Mesenchymal stem cell (in vitro differentiated cells and primary cell): ENCODE data around the gene GCDH.

ENCODE experiments used
- DNase-seq: peaks from one replicate; pipeline ENCODE4 v3.0.0-alpha.2; 2013
- H2AFZ ChIP-seq: one replicate; pipeline ENCODE4 v1.6.1; 2013; ENCODE audit warnings: low read depth, mild to moderate bottlenecking, control low read depth, inconsistent platforms, low read length, moderate library complexity
- H2AK5ac ChIP-seq: 2 replicates; pipeline ENCODE4 v1.6.1; 2013; ENCODE audit warnings: low read length, moderate library complexity, mild to moderate bottlenecking, inconsistent platforms; ENCODE audit not compliant: severe bottlenecking
- H2BK120ac ChIP-seq: one replicate; pipeline ENCODE4 v1.6.1; 2013; ENCODE audit warnings: low read depth, mild to moderate bottlenecking, inconsistent platforms, low read length, moderate library complexity
- H2BK12ac ChIP-seq, 2 experiments: one replicate each; pipeline ENCODE4 v1.6.1; 2013; ENCODE audit warnings: inconsistent platforms in 2 of 2, low read length in 2 of 2, mild to moderate bottlenecking in 2 of 2, moderate library complexity in 2 of 2, control low read depth in 1 of 2
- H2BK15ac ChIP-seq: one replicate; pipeline ENCODE4 v1.6.1; 2013; ENCODE audit warnings: mild to moderate bottlenecking, low read depth, inconsistent platforms; ENCODE audit not compliant: poor library complexity, severe bottlenecking
- H2BK5ac ChIP-seq: 2 replicates; pipeline ENCODE4 v1.6.1; 2013; ENCODE audit warnings: low read depth, mild to moderate bottlenecking, low read length, control low read depth, inconsistent platforms; ENCODE audit not compliant: poor library complexity, severe bottlenecking
- H3K14ac ChIP-seq, 2 experiments: one replicate each; pipeline ENCODE4 v1.6.1; 2013; ENCODE audit warnings: inconsistent platforms in 2 of 2, low read length in 2 of 2, control low read depth in 1 of 2, mild to moderate bottlenecking in 1 of 2, moderate library complexity in 1 of 2
- H3K18ac ChIP-seq, 2 experiments: one replicate each; pipeline ENCODE4 v1.6.1; 2013; ENCODE audit warnings: inconsistent platforms in 2 of 2, low read length in 2 of 2, control low read depth in 1 of 2, low read depth in 1 of 2, mild to moderate bottlenecking in 1 of 2
- H3K23ac ChIP-seq, 2 experiments: one replicate each; pipeline ENCODE4 v1.6.1; 2013; ENCODE audit warnings: inconsistent platforms in 2 of 2, low read length in 2 of 2, mild to moderate bottlenecking in 2 of 2, moderate library complexity in 2 of 2, control low read depth in 1 of 2
- H3K27ac ChIP-seq: 2 replicates; pipeline ENCODE4 v1.5.1; 2013; ENCODE audit warnings: mild to moderate bottlenecking, moderate library complexity, low read length, control low read depth, inconsistent platforms; ENCODE audit not compliant: poor library complexity, severe bottlenecking
- H3K27me3 ChIP-seq, 2 experiments: 2 replicates each; pipeline versions ENCODE4 v1.6.1 to v1.7.0; 2013; ENCODE audit warnings: low read length in 2 of 2, mild to moderate bottlenecking in 2 of 2, moderate library complexity in 2 of 2, control low read depth in 1 of 2, inconsistent platforms in 1 of 2; ENCODE audit not compliant: control insufficient read depth in 1 of 2, insufficient read depth in 1 of 2
- H3K36me3 ChIP-seq, 2 experiments: 2 replicates each; pipeline versions ENCODE4 v1.6.1 to v1.7.0; 2013; ENCODE audit warnings: low read length in 2 of 2, control low read depth in 1 of 2, inconsistent platforms in 1 of 2, low read depth in 1 of 2, mild to moderate bottlenecking in 1 of 2; ENCODE audit not compliant: insufficient read depth in 2 of 2, control insufficient read depth in 1 of 2
- H3K4ac ChIP-seq, 2 experiments: one replicate each; pipeline ENCODE4 v1.6.1; 2013; ENCODE audit warnings: inconsistent platforms in 2 of 2, low read length in 2 of 2, mild to moderate bottlenecking in 2 of 2, moderate library complexity in 2 of 2, control low read depth in 1 of 2, low read depth in 1 of 2
- H3K4me1 ChIP-seq: 2 replicates; pipeline ENCODE4 v1.6.1; 2013; ENCODE audit warnings: low read depth, low read length, control low read depth; ENCODE audit not compliant: control insufficient read depth, insufficient read depth
- H3K4me2 ChIP-seq: 2 replicates; pipeline ENCODE4 v1.6.1; 2013; ENCODE audit warnings: low read length, mild to moderate bottlenecking, inconsistent platforms; ENCODE audit not compliant: poor library complexity, severe bottlenecking
- H3K4me3 ChIP-seq, 2 experiments: 2 replicates each; pipeline versions ENCODE4 v1.5.1 to v1.7.0; 2013; ENCODE audit warnings: low read length in 2 of 2, mild to moderate bottlenecking in 2 of 2, control low read depth in 1 of 2, low read depth in 1 of 2; ENCODE audit not compliant: insufficient read depth in 1 of 2
- H3K79me1 ChIP-seq: replicated peaks from 2 replicates; pipeline ENCODE4 v1.6.1; 2013; ENCODE audit warnings: mild to moderate bottlenecking, control low read depth, low read length, inconsistent platforms; ENCODE audit not compliant: poor library complexity, severe bottlenecking
- H3K9ac ChIP-seq: 2 replicates; pipeline ENCODE4 v1.7.0; 2013; ENCODE audit warnings: mild to moderate bottlenecking, low read length, moderate library complexity
- H3K9me3 ChIP-seq: 2 replicates; pipeline ENCODE4 v1.7.0; 2013; ENCODE audit warnings: mild to moderate bottlenecking, low read length; ENCODE audit not compliant: control insufficient read depth
- H4K8ac ChIP-seq: one replicate; pipeline ENCODE4 v1.6.1; 2013; ENCODE audit warnings: inconsistent platforms, mild to moderate bottlenecking, low read length, moderate library complexity
- H4K91ac ChIP-seq: one replicate; pipeline ENCODE4 v1.6.1; 2013; ENCODE audit warnings: mild to moderate bottlenecking, low read length, inconsistent platforms
- whole genome bisulfite sequencing: methylation state at CpG from one replicate; pipeline ENCODE4 v1.1.7; 2013; ENCODE audit warnings: mixed read lengths; 5-methylcytosine and 5-hydroxymethylcytosine counted together

GCDH gene

DNA sequence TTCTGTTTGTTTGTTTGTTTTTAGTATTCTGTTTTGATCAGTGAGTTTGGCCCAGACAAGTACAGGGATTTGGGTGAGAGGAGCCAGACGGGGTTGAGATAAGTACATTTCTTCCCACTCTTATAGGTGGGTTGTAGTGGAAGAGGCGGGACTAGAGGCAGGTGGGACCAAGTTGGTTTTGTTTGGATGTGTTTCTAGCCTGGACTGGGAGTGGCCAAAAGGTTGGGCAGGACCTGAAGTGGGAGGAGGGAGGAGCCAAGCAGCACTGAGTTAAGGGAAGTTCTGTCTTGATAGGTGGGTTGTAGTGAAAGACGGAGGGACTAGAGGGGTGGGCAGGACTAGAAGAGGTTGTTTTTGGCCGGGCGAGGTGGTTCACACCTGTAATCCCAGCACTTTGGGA lies 18.7 kb upstream of the GCDH start:
- H3K9ac ChIP-seq = no peak overlapping the region
- no peak overlapping the region for H3K4ac ChIP-seq
- H3K27me3 ChIP-seq = peaks cover under 1 to 7% of the 10 kb centered on the region in 2 experiments
- H2BK120ac ChIP-seq = no peak overlapping the region
- no peak overlapping the region for H2BK5ac ChIP-seq
- H3K14ac ChIP-seq = no peak overlapping the region
- H3K9me3 ChIP-seq = no peaks in the 10 kb centered on the region
- no peak overlapping the region for H2AK5ac ChIP-seq
- peaks cover 6 to 18% of the 10 kb centered on the region in 2 experiments for H3K36me3 ChIP-seq
- WGBS = 81% methylated on average over 4 of the region's 5 CpGs
- no peak overlapping the region for H4K91ac ChIP-seq
- DNase-seq = no peak
- no peak overlapping the region for H3K23ac ChIP-seq
- no peak overlapping the region for H2BK12ac ChIP-seq
- H3K4me1 ChIP-seq = peaks cover 9% of the 10 kb centered on the region
- no peak overlapping the region for H3K4me3 ChIP-seq
- no peak overlapping the region for H4K8ac ChIP-seq
- no peak overlapping the region for H3K27ac ChIP-seq
- no peak overlapping the region for H2BK15ac ChIP-seq
- no peak overlapping the region for H3K18ac ChIP-seq
- no peak overlapping the region for H2AFZ ChIP-seq
- H3K4me2 ChIP-seq = no peak overlapping the region
- H3K79me1 ChIP-seq = no peaks in the 10 kb centered on the region

DNA sequence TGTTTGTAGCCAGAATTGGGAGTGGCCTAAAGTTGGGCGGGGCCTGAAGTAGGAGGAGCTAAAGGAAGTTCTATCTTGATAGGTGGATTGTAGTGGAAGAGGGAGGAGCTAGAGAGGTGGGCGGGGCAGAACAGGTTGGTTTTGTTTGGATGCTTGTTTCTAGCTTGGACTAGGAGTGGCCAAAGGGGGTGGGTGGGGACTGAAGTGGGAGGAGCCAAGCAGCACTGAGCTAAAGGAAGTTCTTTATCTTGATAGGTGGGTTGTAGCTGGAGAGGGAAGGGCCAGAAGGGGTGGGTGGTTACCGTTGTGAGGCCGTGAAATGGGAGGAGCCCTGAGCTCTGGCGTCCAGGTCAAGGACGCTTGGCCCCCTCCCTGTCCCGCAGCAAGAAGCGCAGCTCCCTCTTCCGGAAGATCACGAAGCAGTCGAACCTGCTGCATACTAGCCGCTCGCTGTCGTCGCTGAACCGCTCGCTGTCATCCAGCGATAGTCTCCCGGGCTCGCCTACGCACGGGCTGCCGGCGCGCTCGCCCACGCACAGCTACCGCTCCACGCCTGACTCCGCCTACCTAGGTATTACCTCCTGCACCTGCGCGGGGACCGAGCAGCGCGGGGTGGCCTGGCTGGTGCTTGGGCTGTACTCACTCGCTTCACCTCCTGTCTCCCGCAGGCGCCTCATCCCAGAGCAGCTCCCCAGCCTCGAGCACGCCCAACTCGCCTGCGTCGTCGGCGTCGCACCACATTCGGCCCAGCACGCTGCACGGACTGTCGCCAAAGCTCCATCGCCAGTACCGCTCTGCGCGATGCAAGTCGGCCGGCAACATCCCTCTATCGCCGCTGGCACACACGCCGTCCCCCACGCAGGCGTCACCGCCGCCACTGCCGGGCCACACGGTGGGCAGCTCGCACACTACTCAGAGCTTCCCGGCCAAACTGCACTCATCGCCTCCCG lies 17.7 kb upstream of the GCDH start:
- no peak overlapping the region for H3K9ac ChIP-seq
- peaks cover 3% of the 10 kb centered on the region for H3K4me1 ChIP-seq
- H4K91ac ChIP-seq = peak overlapping the region; percentile 59
- H3K79me1 ChIP-seq = no peaks in the 10 kb centered on the region
- H3K23ac ChIP-seq = peak overlapping the region in 1 of 2 experiments; percentile 63
- H2AFZ ChIP-seq = peak overlapping the region; percentile 47
- DNase-seq = peak; percentile 26
- H2BK12ac ChIP-seq = no peak overlapping the region
- H2BK120ac ChIP-seq = no peak overlapping the region
- no peak overlapping the region for H2BK15ac ChIP-seq
- H2AK5ac ChIP-seq = no peak overlapping the region
- H3K4me2 ChIP-seq = no peak overlapping the region
- no peak overlapping the region for H2BK5ac ChIP-seq
- peak overlapping the region in 1 of 2 experiments; percentile 4 for H3K4me3 ChIP-seq
- 98% methylated on average over 70 of the region's 70 CpGs for WGBS
- H3K36me3 ChIP-seq = peaks cover 12 to 19% of the 10 kb centered on the region in 2 experiments
- no peaks in the 10 kb centered on the region for H3K9me3 ChIP-seq
- no peak overlapping the region for H3K14ac ChIP-seq
- no peak overlapping the region for H4K8ac ChIP-seq
- no peak overlapping the region for H3K27ac ChIP-seq
- no peak overlapping the region for H3K18ac ChIP-seq
- peaks cover 0 to 7% of the 10 kb centered on the region in 2 experiments for H3K27me3 ChIP-seq
- H3K4ac ChIP-seq = no peak overlapping the region

DNA sequence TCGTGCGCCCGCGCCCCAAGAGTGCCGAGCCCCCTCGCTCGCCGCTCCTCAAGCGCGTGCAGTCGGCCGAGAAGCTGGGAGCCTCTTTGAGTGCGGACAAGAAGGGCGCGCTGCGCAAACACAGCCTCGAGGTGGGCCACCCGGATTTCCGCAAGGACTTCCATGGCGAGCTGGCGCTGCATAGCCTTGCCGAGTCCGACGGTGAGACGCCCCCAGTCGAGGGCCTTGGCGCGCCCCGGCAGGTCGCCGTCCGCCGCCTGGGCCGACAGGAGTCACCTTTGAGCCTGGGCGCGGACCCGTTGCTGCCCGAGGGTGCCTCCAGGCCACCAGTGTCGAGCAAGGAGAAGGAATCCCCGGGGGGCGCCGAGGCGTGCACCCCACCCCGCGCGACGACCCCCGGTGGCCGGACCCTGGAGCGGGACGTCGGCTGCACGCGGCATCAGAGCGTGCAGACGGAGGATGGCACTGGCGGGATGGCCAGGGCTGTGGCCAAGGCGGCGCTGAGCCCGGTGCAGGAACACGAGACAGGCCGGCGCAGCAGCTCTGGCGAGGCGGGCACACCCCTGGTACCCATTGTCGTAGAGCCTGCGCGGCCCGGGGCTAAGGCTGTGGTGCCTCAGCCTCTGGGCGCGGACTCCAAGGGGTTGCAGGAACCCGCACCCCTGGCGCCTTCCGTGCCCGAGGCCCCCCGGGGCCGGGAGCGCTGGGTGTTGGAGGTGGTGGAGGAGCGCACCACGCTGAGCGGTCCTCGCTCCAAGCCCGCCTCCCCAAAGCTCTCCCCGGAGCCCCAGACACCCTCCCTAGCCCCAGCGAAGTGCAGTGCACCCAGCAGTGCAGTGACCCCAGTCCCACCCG lies 16.8 kb upstream of the GCDH start:
- 97% methylated on average over 75 of the region's 86 CpGs for WGBS
- no peak overlapping the region for H2BK5ac ChIP-seq
- H2AK5ac ChIP-seq = no peak overlapping the region
- no peak overlapping the region for H3K23ac ChIP-seq
- H3K4me1 ChIP-seq = peaks cover 3% of the 10 kb centered on the region
- no peak overlapping the region for H3K18ac ChIP-seq
- no peak overlapping the region for H2BK12ac ChIP-seq
- peaks cover 0 to 7% of the 10 kb centered on the region in 2 experiments for H3K27me3 ChIP-seq
- H3K9me3 ChIP-seq = no peaks in the 10 kb centered on the region
- H3K4me3 ChIP-seq = no peak overlapping the region
- H4K91ac ChIP-seq = no peak overlapping the region
- peaks cover 17 to 23% of the 10 kb centered on the region in 2 experiments for H3K36me3 ChIP-seq
- H2BK15ac ChIP-seq = no peak overlapping the region
- H3K4ac ChIP-seq = no peak overlapping the region
- H3K27ac ChIP-seq = no peak overlapping the region
- H3K79me1 ChIP-seq = no peaks in the 10 kb centered on the region
- H3K4me2 ChIP-seq = no peak overlapping the region
- H3K9ac ChIP-seq = no peak overlapping the region
- no peak overlapping the region for H4K8ac ChIP-seq
- no peak overlapping the region for H2BK120ac ChIP-seq
- no peak for DNase-seq
- no peak overlapping the region for H3K14ac ChIP-seq
- H2AFZ ChIP-seq = no peak overlapping the region

DNA sequence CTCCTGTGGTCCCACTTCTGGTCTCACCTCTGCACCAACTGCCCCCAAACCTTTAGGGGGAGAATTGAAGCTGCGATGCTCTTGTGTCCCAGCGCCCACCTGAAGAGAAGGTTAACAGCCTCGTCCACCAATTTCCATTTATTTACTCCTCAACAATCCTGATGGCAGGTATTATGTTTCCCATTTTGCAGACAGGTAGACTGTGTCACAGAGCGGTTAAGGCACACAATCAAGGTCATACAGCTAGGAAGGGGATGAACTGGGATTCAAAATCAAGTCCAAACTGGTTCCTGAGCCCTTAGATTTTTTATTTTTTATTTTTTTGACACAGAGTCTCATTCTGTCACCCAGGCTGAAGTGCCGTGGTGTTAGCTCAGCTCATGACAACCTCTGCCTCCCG lies 15.9 kb upstream of the GCDH start:
- Histone ChIP-seq H3K27me3 (peaks cover 0 to 7% of the 10 kb centered on the region in 2 experiments), H2BK15ac (no peak overlapping the region), H3K36me3 (peaks cover 17 to 23% of the 10 kb centered on the region in 2 experiments), H3K4me3 (no peak overlapping the region), H3K4me1 (peaks cover 3% of the 10 kb centered on the region), H3K27ac (no peak overlapping the region), H2BK120ac (no peak overlapping the region), H2BK12ac (no peak overlapping the region), H3K4ac (no peak overlapping the region), H3K79me1 (no peaks in the 10 kb centered on the region), H4K8ac (no peak overlapping the region), H3K18ac (no peak overlapping the region), H3K23ac (no peak overlapping the region), H2AFZ (no peak overlapping the region), H2BK5ac (no peak overlapping the region), H3K9ac (no peak overlapping the region), H3K4me2 (no peak overlapping the region), H3K9me3 (no peaks in the 10 kb centered on the region), H4K91ac (no peak overlapping the region), H3K14ac (no peak overlapping the region), H2AK5ac (no peak overlapping the region)
- no peak for DNase-seq
- WGBS = 89% methylated on average over 6 of the region's 6 CpGs
